WERI-Rb-1 (cell line): ENCODE data around the gene EXD2.

Source experiments
- DNase-seq: peaks from one replicate; pipeline ENCODE4 v3.0.0-alpha.2; 2020
- H3K27ac ChIP-seq: fragments of 250-450 bp; sonication (Bioruptor Pico); 2 replicates; pipeline ENCODE4 v1.5.1; 2020; ENCODE audit warnings: mild to moderate bottlenecking, moderate library complexity
- H3K27me3 ChIP-seq: fragments of 250-450 bp; sonication (Bioruptor Pico); 2 replicates; pipeline ENCODE4 v1.5.1; 2021; ENCODE audit warnings: mild to moderate bottlenecking, low read depth, moderate library complexity; ENCODE audit not compliant: insufficient read depth, severe bottlenecking
- H3K36me3 ChIP-seq: fragments of 250-450 bp; sonication (Bioruptor Pico); 2 replicates; pipeline ENCODE4 v1.5.1; 2020; ENCODE audit warnings: mild to moderate bottlenecking, moderate library complexity
- H3K4me3 ChIP-seq: 2 replicates; pipeline ENCODE4 v1.5.1; 2011; ENCODE audit warnings: low read depth, mild to moderate bottlenecking, control low read depth, low read length
- H3K9me3 ChIP-seq: fragments of 250-450 bp; sonication (Bioruptor Pico); 2 replicates; pipeline ENCODE4 v1.5.1; 2021; ENCODE audit warnings: mild to moderate bottlenecking, moderate library complexity; ENCODE audit not compliant: severe bottlenecking
- CTCF ChIP-seq: IDR thresholded peaks from 2 replicates; pipeline ENCODE4 v1.5.1; 2011; ENCODE audit warnings: low read depth, mild to moderate bottlenecking, control low read depth, inconsistent platforms, low read length

Gene EXD2

GRCh38 chr14:69237142-69237541 lies 45.8 kb downstream of the EXD2 start:
- H3K27ac ChIP-seq = no peak overlapping the region
- no peak for TF ChIP-seq CTCF
- no peaks in the 10 kb centered on the region for H3K27me3 ChIP-seq
- no peak overlapping the region for H3K4me3 ChIP-seq
- peaks cover 48% of the 10 kb centered on the region for H3K36me3 ChIP-seq
- no peak for DNase-seq
- H3K9me3 ChIP-seq = no peaks in the 10 kb centered on the region

GRCh38 chr14:69237584-69237983 lies 46.3 kb downstream of the EXD2 start:
- DNase-seq = no peak
- Histone ChIP-seq H3K4me3 (no peak overlapping the region), H3K9me3 (no peaks in the 10 kb centered on the region), H3K36me3 (peaks cover 48% of the 10 kb centered on the region), H3K27ac (no peak overlapping the region), H3K27me3 (no peaks in the 10 kb centered on the region)
- TF ChIP-seq CTCF = no peak

GRCh38 chr14:69238883-69239282 lies 47.6 kb downstream of the EXD2 start:
- no peak for DNase-seq
- H3K27me3 ChIP-seq = no peaks in the 10 kb centered on the region
- no peak for TF ChIP-seq CTCF
- no peaks in the 10 kb centered on the region for H3K9me3 ChIP-seq
- peaks cover 45% of the 10 kb centered on the region for H3K36me3 ChIP-seq
- no peak overlapping the region for H3K4me3 ChIP-seq
- H3K27ac ChIP-seq = no peak overlapping the region

GRCh38 chr14:69240527-69241173 lies 49.4 kb downstream of the EXD2 start:
- Histone ChIP-seq H3K27me3 (no peaks in the 10 kb centered on the region), H3K36me3 (peaks cover 34% of the 10 kb centered on the region), H3K27ac (no peak overlapping the region), H3K9me3 (no peaks in the 10 kb centered on the region), H3K4me3 (no peak overlapping the region)
- no peak for DNase-seq
- TF ChIP-seq CTCF = no peak

- no peak for DNase-seq
- TF ChIP-seq CTCF = no peak
- no peak overlapping the region for H3K27ac ChIP-seq
- H3K9me3 ChIP-seq = no peaks in the 10 kb centered on the region
- H3K27me3 ChIP-seq = no peaks in the 10 kb centered on the region
- no peak overlapping the region for H3K4me3 ChIP-seq
- H3K36me3 ChIP-seq = peaks cover 25% of the 10 kb centered on the region
Measured at GRCh38 chr14:69241577-69241976, 50.3 kb downstream of the EXD2 start.
